Liver (tissue), 9 donors: ENCODE data around the gene DLL4. TPM values are rescaled to one million over a fixed set of nuclear protein-coding genes. Genes with fewer than 3 reads are reported as not detected.

Source experiments
- DNase-seq: peaks from one replicate; pipeline ENCODE4 v3.0.0-alpha.2; 2017; ENCODE audit warnings: low spot score
- H3K27ac ChIP-seq, 2 donors: one replicate each; pipeline ENCODE4 v1.7.0; 2013; ENCODE audit warnings: inconsistent platforms in 2 of 2, low read length in 2 of 2, control low read depth in 1 of 2, low read depth in 1 of 2, mild to moderate bottlenecking in 1 of 2
- H3K27me3 ChIP-seq, 4 donors: one replicate each; pipeline versions ENCODE4 v1.6.1 to v1.7.0; 2013; ENCODE audit warnings: low read length in 3 of 4, inconsistent platforms in 1 of 4, mild to moderate bottlenecking in 1 of 4, moderate library complexity in 1 of 4; ENCODE audit not compliant: control insufficient read depth in 4 of 4, insufficient read depth in 4 of 4
- H3K36me3 ChIP-seq, 4 donors: one replicate each; pipeline versions ENCODE4 v1.6.1 to v1.7.0; 2013; ENCODE audit warnings: low read length in 3 of 4, mild to moderate bottlenecking in 3 of 4, low read depth in 1 of 4, moderate library complexity in 1 of 4; ENCODE audit not compliant: control insufficient read depth in 4 of 4, insufficient read depth in 3 of 4
- H3K4me1 ChIP-seq, 4 donors: one replicate each; pipeline versions ENCODE4 v1.6.1 to v1.7.0; 2013; ENCODE audit warnings: low read length in 3 of 4, mild to moderate bottlenecking in 3 of 4, moderate library complexity in 1 of 4; ENCODE audit not compliant: control insufficient read depth in 4 of 4, insufficient read depth in 4 of 4
- H3K4me3 ChIP-seq, 3 donors: one replicate each; pipeline versions ENCODE4 v1.6.1 to v1.7.0; 2013; ENCODE audit warnings: low read length in 3 of 3, control low read depth in 1 of 3, low read depth in 1 of 3, mild to moderate bottlenecking in 1 of 3
- H3K9ac ChIP-seq, 2 donors: one replicate each; pipeline ENCODE4 v1.7.0; 2013; ENCODE audit warnings: low read length in 2 of 2, mild to moderate bottlenecking in 2 of 2, moderate library complexity in 2 of 2, control low read depth in 1 of 2, low read depth in 1 of 2
- H3K9me3 ChIP-seq, 4 donors: one replicate each; pipeline versions ENCODE4 v1.6.1 to v1.7.0; 2013; ENCODE audit warnings: low read length in 3 of 4; ENCODE audit not compliant: control insufficient read depth in 4 of 4
- ATF3 ChIP-seq: IDR thresholded peaks from 2 replicates; pipeline ENCODE4 v1.6.1; 2016; ENCODE audit warnings: antibody characterized with exemption
- CTCF ChIP-seq: fragments of 150-350 bp; IDR thresholded peaks from 2 replicates; pipeline ENCODE4 v1.5.1; 2017; ENCODE audit warnings: improper control_type of control experiment, low read depth, low read length; ENCODE audit not compliant: missing input control
- EGR1 ChIP-seq, 2 donors: IDR thresholded peaks; 2 replicates each; pipeline ENCODE4 v1.6.1; 2016 to 2018; ENCODE audit warnings: antibody characterized with exemption in 2 of 2, low read depth in 2 of 2
- FOXA1 ChIP-seq: IDR thresholded peaks from 2 replicates; pipeline ENCODE4 v1.6.1; 2016; ENCODE audit warnings: antibody characterized with exemption
- FOXA2 ChIP-seq: IDR thresholded peaks from 2 replicates; pipeline ENCODE4 v1.6.1; 2016; ENCODE audit warnings: antibody characterized with exemption
- GABPA ChIP-seq, 2 donors: IDR thresholded peaks in 1 of 2; conservative IDR thresholded peaks in 1 of 2; 2 replicates each; pipeline ENCODE4 v1.6.1; 2016; ENCODE audit warnings: antibody characterized with exemption in 2 of 2, mild to moderate bottlenecking in 1 of 2, moderate library complexity in 1 of 2
- HNF4A ChIP-seq, 2 donors: conservative IDR thresholded peaks; 2 replicates each; pipeline ENCODE4 v1.6.1; 2016; ENCODE audit warnings: antibody characterized with exemption in 2 of 2, mild to moderate bottlenecking in 2 of 2
- JUND ChIP-seq, 2 donors: IDR thresholded peaks; 2 replicates each; pipeline ENCODE4 v1.6.1; 2016; ENCODE audit warnings: antibody characterized with exemption in 2 of 2
- MAX ChIP-seq: IDR thresholded peaks from 2 replicates; pipeline ENCODE4 v1.6.1; 2016; ENCODE audit warnings: antibody characterized with exemption
- NR2F2 ChIP-seq: IDR thresholded peaks from 2 replicates; pipeline ENCODE4 v1.6.1; 2016; ENCODE audit warnings: antibody characterized with exemption
- RAD21 ChIP-seq, 2 donors: IDR thresholded peaks; 2 replicates each; pipeline ENCODE4 v1.6.1; 2016; ENCODE audit warnings: antibody characterized with exemption in 2 of 2, mild to moderate bottlenecking in 2 of 2
- RXRA ChIP-seq, 2 donors: IDR thresholded peaks; 2 replicates each; pipeline ENCODE4 v1.6.1; 2017 to 2018; ENCODE audit warnings: antibody characterized with exemption in 2 of 2, mild to moderate bottlenecking in 1 of 2
- SP1 ChIP-seq: IDR thresholded peaks from 2 replicates; pipeline ENCODE4 v1.6.1; 2018; ENCODE audit warnings: antibody characterized with exemption, mild to moderate bottlenecking
- TAF1 ChIP-seq: conservative IDR thresholded peaks from 2 replicates; pipeline ENCODE4 v1.6.1; 2016; ENCODE audit warnings: antibody characterized with exemption, mild to moderate bottlenecking
- YY1 ChIP-seq: IDR thresholded peaks from 2 replicates; pipeline ENCODE4 v1.6.1; 2016; ENCODE audit warnings: antibody characterized with exemption, mild to moderate bottlenecking
- ZBTB33 ChIP-seq: IDR thresholded peaks from 2 replicates; pipeline ENCODE4 v1.6.1; 2016; ENCODE audit warnings: antibody characterized with exemption
- WGBS: extraction: QIAGEN DNeasy Blood & Tissue Kit; methylation state at CpG from one replicate; pipeline ENCODE4 v1.1.7; 2013; 5-methylcytosine and 5-hydroxymethylcytosine counted together
- polyA plus RNA-seq, 2 donors: library from polyadenylated mRNA; stranded (reverse) in 1 of 2; unstranded in 1 of 2; fragments of 200-250 nt in 1 of 2; fragments of >200 nt in 1 of 2; fragmentation: Nextera tagmentation in 1 of 2; extraction: Ambion mirVana in 1 of 2; gene quantifications; one replicate each; pipeline versions ENCODE4 v1.2.1 to v1.2.3, GENCODE V29; 2013 to 2015
- total RNA-seq, 2 donors: library from RNA; depleted of rRNA; stranded (reverse); fragments of >200 nt; gene quantifications; one replicate each; pipeline ENCODE4 v1.2.3, GENCODE V29; 2014
- donor health status: healthy.
- donor health status: healthy.
- donor health status: healthy.
- donor health status: healthy.
- donor health status: healthy.

The DLL4 gene
- total and polyA plus RNA-seq, 4 donors, result 2.1 to 3.8 (median 3.0) TPM

GRCh38 chr15:40934457-40934856 lies 5.3 kb downstream of the DLL4 start:
- H3K4me3 ChIP-seq, result no peak overlapping the region
- H3K9ac ChIP-seq, result no peak overlapping the region
- H3K9me3 ChIP-seq, result no peaks in the 10 kb centered on the region
- peaks cover 19 to 69% (median 54%) of the 10 kb centered on the region in 4 donors for H3K4me1 ChIP-seq
- 89% methylated on average over 6 of the region's 6 CpGs for WGBS
- no peaks in the 10 kb centered on the region for H3K27me3 ChIP-seq
- H3K36me3 ChIP-seq, result no peaks in the 10 kb centered on the region
- H3K27ac ChIP-seq, result no peak overlapping the region
- TF ChIP-seq HNF4A (conservative IDR thresholded peaks at IDR 0.05) (no peak), RXRA (IDR thresholded peaks at IDR 0.05) (no peak), YY1 (no peak), ZBTB33 (no peak), RAD21 (IDR thresholded peaks at IDR 0.05) (no peak), SP1 (no peak), CTCF (no peak), EGR1 (IDR thresholded peaks at IDR 0.05; ENCODE audit: low read depth in 2 of 2) (no peak), GABPA (IDR thresholded peaks at IDR 0.05 in 1 of 2, conservative IDR thresholded peaks at IDR 0.05 in 1 of 2) (no peak), TAF1 (no peak), FOXA2 (no peak), MAX (no peak), NR2F2 (no peak)
- no peak for DNase-seq

- WGBS, result 76% methylated on average over 31 of the region's 31 CpGs
- Histone ChIP-seq H3K36me3 (no peaks in the 10 kb centered on the region), H3K4me1 (peaks cover 16 to 58% (median 45%) of the 10 kb centered on the region in 4 donors), H3K9me3 (no peaks in the 10 kb centered on the region), H3K27me3 (no peaks in the 10 kb centered on the region), H3K27ac (peak overlapping the region; percentile 42 to 53), H3K4me3 (no peak overlapping the region), H3K9ac (no peak overlapping the region)
- DNase-seq, result no peak
- no peak for TF ChIP-seq RAD21 (IDR thresholded peaks at IDR 0.05)
- TF ChIP-seq ZBTB33, result no peak
- TF ChIP-seq JUND (IDR thresholded peaks at IDR 0.05), result no peak
- no peak for TF ChIP-seq TAF1
- TF ChIP-seq CTCF, result no peak
- TF ChIP-seq NR2F2, result no peak
- TF ChIP-seq MAX, result no peak
- no peak for TF ChIP-seq ATF3
- no peak for TF ChIP-seq FOXA1
- no peak for TF ChIP-seq EGR1 (IDR thresholded peaks at IDR 0.05; ENCODE audit: low read depth in 2 of 2)
- TF ChIP-seq HNF4A (conservative IDR thresholded peaks at IDR 0.05), result no peak
- TF ChIP-seq FOXA2, result no peak
These were observed 7.1 kb downstream of the DLL4 start for GRCh38 chr15:40936234-40936708.
